C4-2B (cell line): ENCODE data around the gene TBCC.

Source experiments
- H3K27ac ChIP-seq: fragments of 450-650 bp; 2 replicates; pipeline ENCODE4 v1.5.1; 2017
- CTCF ChIP-seq: fragments of 450-650 bp; conservative IDR thresholded peaks from 2 replicates; pipeline ENCODE4 v1.5.1; 2017; ENCODE audit warnings: mild to moderate bottlenecking
- ZFX ChIP-seq: fragments of 450-650 bp; IDR thresholded peaks from 2 replicates; pipeline ENCODE4 v1.6.1; 2017

The TBCC gene

GRCh38 chr6:42758756-42759430 is 13.0 kb upstream of the TBCC start:
- TF ChIP-seq CTCF (no peak), ZFX (no peak)
- no peak overlapping the region for H3K27ac ChIP-seq

DNA sequence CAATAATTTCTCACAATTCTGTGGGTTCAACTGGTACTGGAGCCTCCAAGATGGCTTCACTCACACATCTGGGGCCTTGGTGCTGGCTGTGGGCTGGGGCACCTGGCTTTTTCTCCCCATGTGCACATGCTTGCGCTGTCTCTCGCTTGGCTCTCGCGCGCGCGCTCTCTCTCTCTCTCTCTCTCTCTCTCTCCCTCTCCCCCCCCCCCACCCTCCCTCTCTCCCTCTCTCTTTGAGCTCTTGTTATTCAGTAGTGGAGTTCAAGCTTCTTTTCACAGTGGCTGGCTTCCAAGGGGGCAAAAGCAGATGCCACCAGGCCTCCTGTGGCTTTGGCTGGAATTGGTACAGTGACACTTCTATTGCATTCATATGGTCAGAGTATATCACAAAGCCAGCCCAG is 10.8 kb upstream of the TBCC start:
- no peak overlapping the region for H3K27ac ChIP-seq
- no peak for TF ChIP-seq ZFX
- no peak for TF ChIP-seq CTCF

- TF ChIP-seq CTCF (no peak), ZFX (no peak)
- no peak overlapping the region for H3K27ac ChIP-seq
Observed at GRCh38 chr6:42754759-42755158, 8.9 kb upstream of the TBCC start.

DNA sequence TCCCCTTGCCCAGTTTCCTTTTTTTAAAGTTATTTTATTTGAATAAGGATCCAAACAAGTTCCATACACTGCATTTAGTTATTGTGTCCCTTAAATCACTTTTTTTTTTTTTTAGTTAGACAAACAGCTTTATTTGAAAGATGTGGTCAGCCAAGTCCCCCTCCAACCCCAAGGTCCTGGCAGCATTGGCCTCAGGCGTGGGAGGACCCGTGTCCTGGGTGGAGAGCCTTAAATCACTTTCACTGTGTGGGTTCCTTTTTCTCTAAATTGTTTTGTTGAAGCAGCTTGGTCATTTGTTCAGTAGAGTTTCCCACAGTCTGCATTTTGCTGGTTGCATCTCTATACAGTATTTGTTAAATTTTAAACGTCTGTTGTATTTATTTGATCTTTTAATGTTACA is 5.2 kb upstream of the TBCC start:
- H3K27ac ChIP-seq = no peak overlapping the region
- TF ChIP-seq CTCF = no peak
- no peak for TF ChIP-seq ZFX

- TF ChIP-seq ZFX = no peak
- no peak for TF ChIP-seq CTCF
- peak overlapping the region; percentile 79 for H3K27ac ChIP-seq
Observed at GRCh38 chr6:42748203-42748898, 2.4 kb upstream of the TBCC start.

DNA sequence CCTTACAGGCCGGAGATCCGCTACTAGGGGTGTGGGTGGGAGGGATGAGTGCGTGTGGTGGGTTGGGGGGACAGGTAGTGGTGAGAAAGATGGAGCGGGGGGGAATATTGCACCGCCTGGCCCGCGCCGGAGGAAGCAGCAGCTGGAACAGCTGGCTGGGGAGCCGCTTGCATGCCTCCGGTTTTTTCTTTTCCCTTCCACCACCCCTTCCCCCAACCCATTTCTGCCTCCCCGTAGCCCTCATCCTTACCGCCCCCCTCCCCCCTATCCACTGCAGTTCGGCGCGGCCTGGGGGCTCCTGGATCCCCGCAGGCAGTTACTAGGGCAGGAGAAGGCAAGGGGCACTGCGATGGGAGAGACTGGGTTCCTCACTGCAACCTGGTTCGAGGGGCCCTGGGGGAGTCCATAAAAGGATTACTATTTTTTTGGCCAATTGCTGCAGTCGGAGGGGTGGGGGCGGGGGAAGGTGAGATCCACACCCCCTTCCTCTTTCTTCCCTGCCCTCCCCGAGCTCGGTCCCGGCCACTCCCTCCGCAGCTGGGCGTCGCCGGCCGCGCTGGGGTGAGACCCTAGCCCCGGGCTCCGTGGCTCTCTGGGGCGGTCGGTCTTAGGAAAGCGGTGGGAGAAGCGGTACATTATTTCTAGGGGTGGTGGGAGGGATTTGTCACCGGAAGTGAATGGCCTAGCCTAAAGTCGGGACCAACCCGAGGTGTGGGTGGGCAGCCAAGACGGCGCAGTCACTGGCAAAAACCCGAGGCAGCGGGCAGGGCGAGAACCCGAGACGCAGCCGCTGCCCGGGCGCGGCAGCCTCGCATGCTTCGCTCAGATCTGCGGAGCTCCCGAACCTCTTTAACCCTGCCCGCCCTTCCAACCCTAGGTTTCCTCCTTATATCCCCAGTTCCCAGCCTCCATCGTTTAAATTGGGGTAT is 824 bp upstream of the TBCC start:
- TF ChIP-seq ZFX (no peak), CTCF (no peak)
- peak overlapping the region; percentile 79 for H3K27ac ChIP-seq

DNA sequence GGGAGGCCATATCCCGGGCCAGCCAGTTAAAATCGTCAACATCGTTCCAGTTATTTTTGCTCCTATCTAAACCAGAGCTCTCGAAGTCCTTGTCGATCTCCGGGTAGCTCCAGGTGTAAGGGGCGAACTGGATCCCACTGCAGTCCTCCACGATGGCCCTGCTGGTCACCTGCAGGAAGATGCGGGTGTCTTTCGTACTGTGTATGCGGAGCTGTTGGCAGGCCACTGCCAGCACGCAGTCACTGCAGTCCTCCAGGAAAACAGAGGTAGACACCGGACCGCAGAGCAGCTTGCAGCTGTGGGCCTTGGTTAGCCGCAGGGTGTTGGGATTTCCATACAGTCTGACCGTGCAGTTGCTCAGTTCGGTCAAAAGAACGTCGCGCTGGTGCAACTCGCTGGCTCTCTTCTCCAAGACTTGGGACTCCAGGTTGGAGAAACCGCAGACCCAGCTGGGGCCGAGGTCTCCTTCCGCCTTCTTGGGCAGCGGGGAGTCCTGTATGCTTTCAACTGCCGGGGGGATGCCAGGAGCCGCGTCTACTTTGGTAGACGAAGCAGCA is 742 bp downstream of the TBCC start:
- peak overlapping the region; percentile 79 for H3K27ac ChIP-seq
- no peak for TF ChIP-seq CTCF
- no peak for TF ChIP-seq ZFX
